SK-N-SH (cell line): ENCODE measurements around the gene KIF2A. TPM values are rescaled to one million over a fixed set of nuclear protein-coding genes. Genes with fewer than 3 reads are reported as not detected.

Source experiments
- CTCF ChIA-PET: fragments of 300-600, 350-600 bp; formaldehyde crosslinking; extraction: SDS; loops from one replicate; lab custom pipeline; 2021; lab: Yijun Ruan, JAX
- POLR2A ChIA-PET: fragments of 350-600 bp; sonication (Branson Sonifier 250); formaldehyde crosslinking; extraction: SDS; loops from one replicate; lab custom pipeline; 2020; ENCODE audit warnings: antibody characterized with exemption, inconsistent platforms; lab: Yijun Ruan, JAX
- DNase-seq: peaks from one replicate; pipeline ENCODE4 v3.0.0; 2012
- H2AFZ ChIP-seq: fragments of 200-600 bp; sonication (generic); 2 replicates; pipeline ENCODE4 v1.8.1; 2016; ENCODE audit warnings: antibody characterized with exemption, mild to moderate bottlenecking, low read depth
- H3F3A ChIP-seq: fragments of 200-600 bp; sonication (generic); replicated peaks from 2 replicates; pipeline ENCODE3; 2016; ENCODE audit warnings: antibody characterized with exemption, mild to moderate bottlenecking; ENCODE audit not compliant: insufficient read depth
- H3K27ac ChIP-seq, 2 experiments: fragments of 200-500 bp in 1 of 2; fragments of 200-600 bp in 1 of 2; sonication (Bioruptor generic) in 1 of 2; sonication (generic), shearing (Covaris generic) in 1 of 2; 2 replicates each; pipeline versions ENCODE4 v1.5.1 to v1.6.1; 2014 to 2016; ENCODE audit warnings: low read depth in 2 of 2, inconsistent platforms in 1 of 2, low read length in 1 of 2, mild to moderate bottlenecking in 1 of 2, mixed read lengths in 1 of 2
- H3K27me3 ChIP-seq: fragments of 200-600 bp; sonication (generic), shearing (Covaris generic); 2 replicates; pipeline ENCODE4 v1.6.1; 2016; ENCODE audit warnings: mixed run types; ENCODE audit not compliant: insufficient read depth
- H3K36me3 ChIP-seq, 2 experiments: fragments of 200-500 bp in 1 of 2; fragments of 200-600 bp in 1 of 2; sonication (Bioruptor generic) in 1 of 2; sonication (generic) in 1 of 2; replicated peaks in 1 of 2; 2 replicates each; pipeline versions ENCODE3 to v1.5.1; 2014 to 2016; ENCODE audit warnings: low read length in 1 of 2, mild to moderate bottlenecking in 1 of 2; ENCODE audit not compliant: insufficient read depth in 2 of 2, control insufficient read depth in 1 of 2
- H3K4me1 ChIP-seq, 2 experiments: fragments of 200-500 bp in 1 of 2; fragments of 200-600 bp in 1 of 2; sonication (Bioruptor generic) in 1 of 2; sonication (generic), shearing (Covaris generic) in 1 of 2; 2 replicates each; pipeline versions ENCODE4 v1.5.1 to v1.6.1; 2014 to 2016; ENCODE audit warnings: low read depth in 1 of 2, low read length in 1 of 2, mixed run types in 1 of 2; ENCODE audit not compliant: insufficient read depth in 2 of 2, control insufficient read depth in 1 of 2
- H3K4me2 ChIP-seq: fragments of 200-600 bp; sonication (generic), shearing (Covaris generic); 2 replicates; pipeline ENCODE4 v1.6.1; 2017; ENCODE audit warnings: mixed run types
- H3K4me3 ChIP-seq, 2 experiments: fragments of 200-500 bp in 1 of 2; fragments of 200-600 bp in 1 of 2; sonication (Bioruptor generic) in 1 of 2; sonication (generic), shearing (Covaris generic) in 1 of 2; 2 replicates each; pipeline versions ENCODE4 v1.5.1 to v1.8.1; 2014 to 2016; ENCODE audit warnings: low read depth in 2 of 2, inconsistent platforms in 1 of 2, low read length in 1 of 2, mild to moderate bottlenecking in 1 of 2, mixed read lengths in 1 of 2, moderate library complexity in 1 of 2
- H3K79me2 ChIP-seq: fragments of 200-600 bp; sonication (generic); 2 replicates; pipeline ENCODE4 v1.8.1; 2017; ENCODE audit warnings: mild to moderate bottlenecking; ENCODE audit not compliant: insufficient read depth
- H3K9ac ChIP-seq: fragments of 200-600 bp; sonication (generic); 2 replicates; pipeline ENCODE4 v1.6.1; 2017; ENCODE audit warnings: mixed run types
- H3K9me2 ChIP-seq: fragments of 200-600 bp; sonication (generic); 2 replicates; pipeline ENCODE4 v1.6.1; 2017; ENCODE audit warnings: mixed run types
- H3K9me3 ChIP-seq: fragments of 200-600 bp; sonication (generic); 2 replicates; pipeline ENCODE4 v1.6.1; 2017; ENCODE audit warnings: mixed run types, mild to moderate bottlenecking, moderate library complexity
- H4K20me1 ChIP-seq: fragments of 200-600 bp; sonication (generic); 2 replicates; pipeline ENCODE4 v1.6.1; 2017; ENCODE audit warnings: mild to moderate bottlenecking, mixed run types; ENCODE audit not compliant: insufficient read depth
- FOSL2 ChIP-seq: IDR thresholded peaks from 2 replicates; pipeline ENCODE4 v1.4.0; 2012; ENCODE audit warnings: low read depth, mild to moderate bottlenecking, moderate library complexity, borderline replicate concordance
- GATA2 ChIP-seq: sonication (generic); formaldehyde crosslinking; IDR thresholded peaks from 2 replicates; pipeline ENCODE4 v1.5.0; 2020; ENCODE audit warnings: mild to moderate bottlenecking, missing genetic modification reagents
- JUND ChIP-seq: IDR thresholded peaks from 2 replicates; pipeline ENCODE4 v1.4.0; 2012
- MXI1 ChIP-seq: IDR thresholded peaks from 2 replicates; pipeline ENCODE4 v1.6.1; 2012; ENCODE audit warnings: mild to moderate bottlenecking, low read depth, low read length, improper control_type of control experiment
- NFIC ChIP-seq: IDR thresholded peaks from 2 replicates; pipeline ENCODE4 v1.4.0; 2012; ENCODE audit warnings: borderline replicate concordance
- POLR2AphosphoS5 ChIP-seq: IDR thresholded peaks from 2 replicates; pipeline ENCODE4 v1.6.1; 2012; ENCODE audit warnings: low read depth, low read length
- RAD21 ChIP-seq: IDR thresholded peaks from 2 replicates; pipeline ENCODE4 v1.6.1; 2012; ENCODE audit warnings: mild to moderate bottlenecking, low read length
- TCF12 ChIP-seq: IDR thresholded peaks from 2 replicates; pipeline ENCODE4 v1.4.0; 2012
- WGBS: methylation state at CpG from one replicate; pipeline ENCODE4 v1.1.6; 2017; ENCODE audit warnings: low lambda C conversion rate; 5-methylcytosine and 5-hydroxymethylcytosine counted together
- polyA plus RNA-seq, 3 experiments: library from polyadenylated mRNA; depleted of rRNA; stranded (reverse); fragments of >200 nt; gene quantifications; 2 replicates each; pipeline ENCODE4 v1.2.3, GENCODE V29; 2012
- TF ChIP-seq, protein P1 (sequence below): IDR thresholded peaks from 2 replicates; pipeline ENCODE4 v1.6.1; 2012; ENCODE audit warnings: mild to moderate bottlenecking, low read depth, low read length, moderate library complexity
- TF ChIP-seq, protein P2 (sequence below): IDR thresholded peaks from 2 replicates; pipeline ENCODE4; 2012
- TF ChIP-seq, protein P3 (sequence below): IDR thresholded peaks from 2 replicates; pipeline ENCODE4 v1.4.0; 2012; ENCODE audit warnings: low read depth

KIF2A gene
- polyA plus RNA-seq, 1 of the 3 experiments (the other 2 are of a cell fraction): 14.3 TPM

DNA sequence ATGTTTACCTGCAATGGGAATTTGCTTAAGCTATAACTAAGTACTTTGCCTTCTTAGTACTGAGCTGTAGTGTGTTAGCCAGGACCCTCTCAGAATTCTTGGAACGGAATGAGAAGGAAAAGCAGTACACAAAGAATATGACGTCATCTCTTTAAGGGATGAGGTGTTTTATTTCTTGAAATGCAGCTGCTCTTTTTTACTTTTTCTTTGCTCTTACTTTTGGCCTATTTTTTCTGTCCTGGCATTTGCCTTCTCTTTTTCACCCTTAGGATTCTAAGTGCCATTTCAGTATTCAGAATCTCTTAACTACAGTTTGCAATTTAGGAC lies 10.1 kb downstream of the KIF2A start (continued):
- TF ChIP-seq, protein P1, sequence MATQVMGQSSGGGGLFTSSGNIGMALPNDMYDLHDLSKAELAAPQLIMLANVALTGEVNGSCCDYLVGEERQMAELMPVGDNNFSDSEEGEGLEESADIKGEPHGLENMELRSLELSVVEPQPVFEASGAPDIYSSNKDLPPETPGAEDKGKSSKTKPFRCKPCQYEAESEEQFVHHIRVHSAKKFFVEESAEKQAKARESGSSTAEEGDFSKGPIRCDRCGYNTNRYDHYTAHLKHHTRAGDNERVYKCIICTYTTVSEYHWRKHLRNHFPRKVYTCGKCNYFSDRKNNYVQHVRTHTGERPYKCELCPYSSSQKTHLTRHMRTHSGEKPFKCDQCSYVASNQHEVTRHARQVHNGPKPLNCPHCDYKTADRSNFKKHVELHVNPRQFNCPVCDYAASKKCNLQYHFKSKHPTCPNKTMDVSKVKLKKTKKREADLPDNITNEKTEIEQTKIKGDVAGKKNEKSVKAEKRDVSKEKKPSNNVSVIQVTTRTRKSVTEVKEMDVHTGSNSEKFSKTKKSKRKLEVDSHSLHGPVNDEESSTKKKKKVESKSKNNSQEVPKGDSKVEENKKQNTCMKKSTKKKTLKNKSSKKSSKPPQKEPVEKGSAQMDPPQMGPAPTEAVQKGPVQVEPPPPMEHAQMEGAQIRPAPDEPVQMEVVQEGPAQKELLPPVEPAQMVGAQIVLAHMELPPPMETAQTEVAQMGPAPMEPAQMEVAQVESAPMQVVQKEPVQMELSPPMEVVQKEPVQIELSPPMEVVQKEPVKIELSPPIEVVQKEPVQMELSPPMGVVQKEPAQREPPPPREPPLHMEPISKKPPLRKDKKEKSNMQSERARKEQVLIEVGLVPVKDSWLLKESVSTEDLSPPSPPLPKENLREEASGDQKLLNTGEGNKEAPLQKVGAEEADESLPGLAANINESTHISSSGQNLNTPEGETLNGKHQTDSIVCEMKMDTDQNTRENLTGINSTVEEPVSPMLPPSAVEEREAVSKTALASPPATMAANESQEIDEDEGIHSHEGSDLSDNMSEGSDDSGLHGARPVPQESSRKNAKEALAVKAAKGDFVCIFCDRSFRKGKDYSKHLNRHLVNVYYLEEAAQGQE: no peak
- TF ChIP-seq RAD21: no peak
- no peak for TF ChIP-seq POLR2AphosphoS5
- no peak for TF ChIP-seq JUND
- no peak for TF ChIP-seq TCF12
- no peak for TF ChIP-seq FOSL2
- TF ChIP-seq, all 33 proteins: peak for 0

DNA sequence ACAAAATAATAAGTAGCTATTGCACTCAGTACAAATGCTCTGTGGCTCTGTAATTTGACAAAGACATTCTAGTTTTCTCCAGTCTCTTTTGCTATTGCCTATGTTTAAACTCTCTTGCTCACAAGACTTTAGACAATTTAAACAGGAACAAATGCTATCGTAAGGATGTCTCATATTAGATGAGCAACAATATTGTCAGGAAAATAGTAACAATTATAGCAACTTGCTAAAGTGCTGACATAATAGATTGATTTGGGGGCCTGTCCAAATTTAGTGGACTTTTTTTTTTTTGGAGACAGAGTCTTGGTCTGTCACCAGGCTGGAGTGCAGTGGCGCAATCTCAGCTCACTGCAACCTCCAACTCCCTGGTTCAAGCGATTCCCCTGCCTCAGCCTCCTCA lies 11.8 kb downstream of the KIF2A start:
- Histone ChIP-seq H3K79me2 (peaks cover 100% of the 10 kb centered on the region), H2AFZ (no peak overlapping the region), H3K27ac (no peak overlapping the region), H3K9me2 (no peaks in the 10 kb centered on the region), H3K9me3 (no peaks in the 10 kb centered on the region), H3K36me3 (peaks cover 0 to 4% of the 10 kb centered on the region in 2 experiments), H3K4me2 (no peak overlapping the region), H3K4me3 (no peak overlapping the region), H3F3A (no peaks in the 10 kb centered on the region), H3K27me3 (no peaks in the 10 kb centered on the region), H3K9ac (no peak overlapping the region), H4K20me1 (peaks cover 82% of the 10 kb centered on the region), H3K4me1 (peaks cover 3 to 7% of the 10 kb centered on the region in 2 experiments; a peak in 3 of 4 replicates)
- WGBS: 94% methylated on average over 3 of the region's 3 CpGs
- CTCF ChIA-PET: interaction anchor here (1.0 to 2.2 kb wide), 2 partner anchors 9 to 11 kb away, joined by 4 to 11 read pairs; no protein-coding TSS in a partner anchor
- POLR2A ChIA-PET: no interaction called here
- no peak for DNase-seq
- TF ChIP-seq, protein P1: no peak
- TF ChIP-seq GATA2 (CRISPR knock-in tag): no peak
- no peak for TF ChIP-seq TCF12
- no peak for TF ChIP-seq NFIC
- no peak for TF ChIP-seq MXI1
- TF ChIP-seq, protein P2, sequence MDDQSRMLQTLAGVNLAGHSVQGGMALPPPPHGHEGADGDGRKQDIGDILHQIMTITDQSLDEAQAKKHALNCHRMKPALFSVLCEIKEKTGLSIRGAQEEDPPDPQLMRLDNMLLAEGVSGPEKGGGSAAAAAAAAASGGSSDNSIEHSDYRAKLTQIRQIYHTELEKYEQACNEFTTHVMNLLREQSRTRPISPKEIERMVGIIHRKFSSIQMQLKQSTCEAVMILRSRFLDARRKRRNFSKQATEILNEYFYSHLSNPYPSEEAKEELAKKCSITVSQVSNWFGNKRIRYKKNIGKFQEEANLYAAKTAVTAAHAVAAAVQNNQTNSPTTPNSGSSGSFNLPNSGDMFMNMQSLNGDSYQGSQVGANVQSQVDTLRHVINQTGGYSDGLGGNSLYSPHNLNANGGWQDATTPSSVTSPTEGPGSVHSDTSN: no peak
- TF ChIP-seq, protein P3, sequence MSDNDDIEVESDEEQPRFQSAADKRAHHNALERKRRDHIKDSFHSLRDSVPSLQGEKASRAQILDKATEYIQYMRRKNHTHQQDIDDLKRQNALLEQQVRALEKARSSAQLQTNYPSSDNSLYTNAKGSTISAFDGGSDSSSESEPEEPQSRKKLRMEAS: no peak
